ENCODE measurements around the gene CELSR1.

Gene CELSR1

DNA sequence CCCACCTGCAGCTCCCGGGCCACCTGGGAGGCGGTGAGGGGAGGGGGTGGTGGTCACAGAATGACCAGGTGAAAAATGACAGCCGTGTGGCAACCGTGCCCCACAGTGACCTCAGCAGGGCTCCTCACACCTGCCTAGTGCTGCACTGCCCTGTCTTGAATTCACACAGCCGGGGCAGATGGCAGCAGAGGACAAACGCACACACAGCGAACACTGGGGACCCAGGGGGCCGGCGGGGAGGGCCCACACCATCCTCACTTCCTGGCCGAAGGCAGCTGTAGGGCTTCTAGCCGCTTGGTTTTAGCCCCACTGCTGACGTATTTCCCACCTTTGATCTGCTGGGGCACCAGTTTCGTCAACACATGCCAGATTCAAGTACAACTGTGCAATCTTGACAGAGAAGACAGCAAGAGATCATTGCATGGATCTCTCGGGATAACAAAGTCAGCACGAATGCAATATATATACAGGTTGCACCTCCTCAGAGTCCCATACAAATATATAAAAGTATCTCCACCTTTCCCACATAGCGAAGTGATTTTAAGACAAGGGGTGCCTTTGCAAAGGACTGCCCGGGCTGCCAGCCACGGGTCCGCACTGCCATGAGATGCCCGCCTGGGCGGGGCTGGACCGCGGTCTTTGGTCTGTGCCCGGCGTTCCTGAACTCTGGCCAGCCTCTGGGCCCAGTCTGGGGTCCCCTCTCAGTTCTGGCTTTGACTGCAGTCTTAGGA lies 175.1 kb downstream of the CELSR1 start:
- DNase-seq (ENCODE audit: low spot score) = no peak

DNA sequence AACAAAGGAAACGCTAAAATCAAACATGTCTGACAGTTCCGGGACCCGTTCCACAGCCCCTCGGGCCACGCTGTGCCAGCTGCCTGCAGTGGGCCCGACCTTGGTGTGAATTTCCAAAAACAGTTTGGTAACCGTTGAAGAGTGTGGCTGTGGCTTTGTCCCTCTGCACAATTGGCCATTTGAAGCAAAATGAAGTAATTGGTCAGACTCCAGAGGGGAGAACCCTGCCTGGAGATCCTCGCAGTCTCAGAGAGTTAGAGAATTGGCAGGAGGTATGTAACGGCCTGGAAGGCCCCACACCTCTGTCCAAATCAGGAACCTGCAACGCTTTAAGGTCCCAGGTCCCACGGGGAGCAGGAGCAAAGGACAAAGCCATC lies 175.6 kb downstream of the CELSR1 start:
- no peak for DNase-seq (ENCODE audit: low spot score)

- DNase-seq (ENCODE audit: low spot score) = no peak
These were observed 176.5 kb downstream of the CELSR1 start for GRCh38 chr22:46360891-46361290.

- DNase-seq (ENCODE audit: low spot score) = no peak
These were observed 177.3 kb downstream of the CELSR1 start for GRCh38 chr22:46360097-46360496.

GRCh38 chr22:46359362-46359761 lies 178.1 kb downstream of the CELSR1 start:
- DNase-seq (ENCODE audit: low spot score) = no peak

DNA sequence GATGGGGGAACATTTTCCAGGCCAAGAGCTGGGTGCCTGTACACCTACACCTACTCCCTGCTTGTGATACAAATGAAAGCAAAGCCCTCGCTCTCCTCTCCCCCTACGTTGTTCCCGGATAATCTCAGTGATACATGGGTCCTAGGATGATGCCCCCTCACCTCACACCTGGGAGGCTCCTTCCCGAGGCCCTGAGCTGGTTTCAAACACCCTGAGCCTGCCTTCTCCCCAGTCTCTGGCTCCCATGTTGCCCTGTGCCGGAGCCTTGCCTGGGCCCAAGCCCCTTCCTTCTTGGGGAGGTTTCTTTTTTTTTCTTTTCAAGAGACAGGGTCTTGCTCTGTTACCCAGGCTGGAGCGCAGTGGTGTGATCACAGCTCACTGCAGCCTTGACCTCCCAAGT lies 178.7 kb downstream of the CELSR1 start:
- DNase-seq (ENCODE audit: low spot score) = no peak

DNA sequence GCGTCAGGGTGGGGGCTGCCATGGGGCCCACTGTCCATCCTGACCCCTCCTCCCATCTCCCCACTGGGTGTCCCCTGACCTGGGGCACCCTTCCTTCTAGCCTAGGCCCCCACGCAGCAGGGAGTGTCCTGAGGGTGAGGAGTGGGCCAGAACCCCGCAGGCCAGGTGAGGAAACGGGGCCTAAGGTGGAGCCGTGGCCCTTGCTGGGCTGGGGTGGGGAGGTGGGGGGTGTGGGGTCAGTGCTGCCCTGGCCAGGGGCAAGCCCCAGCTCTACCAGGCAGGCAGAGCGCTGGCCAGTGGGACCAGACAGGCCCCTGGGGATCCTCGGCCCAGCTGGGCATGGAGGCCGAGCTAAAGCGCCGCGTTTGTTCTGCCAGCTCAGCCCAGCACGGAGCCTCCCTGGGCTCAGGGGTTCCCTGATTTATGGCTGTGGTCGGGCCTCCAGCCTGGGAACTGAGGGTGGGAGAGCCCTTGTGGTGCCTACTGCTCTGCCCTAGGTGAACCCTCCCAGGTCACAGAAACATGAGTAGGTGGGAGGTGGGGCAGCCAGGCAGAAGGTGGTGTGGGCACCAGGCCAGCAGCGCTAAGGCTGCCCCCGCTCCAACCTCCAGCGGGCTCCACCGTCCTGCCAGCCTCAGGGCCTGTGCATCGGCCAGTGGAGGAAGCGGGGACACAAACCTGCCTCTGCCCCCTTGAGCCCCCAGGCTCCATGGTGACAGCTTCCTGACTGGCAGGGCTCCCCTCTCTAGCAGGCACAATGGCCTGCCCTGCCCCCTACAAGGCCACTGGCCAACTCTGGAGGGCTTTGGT lies 179.5 kb downstream of the CELSR1 start:
- DNase-seq (ENCODE audit: low spot score) = no peak

- DNase-seq (ENCODE audit: low spot score) = no peak
These were observed 180.6 kb downstream of the CELSR1 start for GRCh38 chr22:46356496-46357480.

GRCh38 chr22:46355996-46356471 lies 181.4 kb downstream of the CELSR1 start:
- no peak for DNase-seq (ENCODE audit: low spot score)

- peak; percentile 86 for DNase-seq (ENCODE audit: low spot score)
These were observed 181.9 kb downstream of the CELSR1 start for GRCh38 chr22:46355369-46355995.

GRCh38 chr22:46354993-46355305 lies 182.5 kb downstream of the CELSR1 start:
- DNase-seq (ENCODE audit: low spot score) = no peak

GRCh38 chr22:46354176-46354992 lies 183.0 kb downstream of the CELSR1 start:
- no peak for DNase-seq (ENCODE audit: low spot score)

DNA sequence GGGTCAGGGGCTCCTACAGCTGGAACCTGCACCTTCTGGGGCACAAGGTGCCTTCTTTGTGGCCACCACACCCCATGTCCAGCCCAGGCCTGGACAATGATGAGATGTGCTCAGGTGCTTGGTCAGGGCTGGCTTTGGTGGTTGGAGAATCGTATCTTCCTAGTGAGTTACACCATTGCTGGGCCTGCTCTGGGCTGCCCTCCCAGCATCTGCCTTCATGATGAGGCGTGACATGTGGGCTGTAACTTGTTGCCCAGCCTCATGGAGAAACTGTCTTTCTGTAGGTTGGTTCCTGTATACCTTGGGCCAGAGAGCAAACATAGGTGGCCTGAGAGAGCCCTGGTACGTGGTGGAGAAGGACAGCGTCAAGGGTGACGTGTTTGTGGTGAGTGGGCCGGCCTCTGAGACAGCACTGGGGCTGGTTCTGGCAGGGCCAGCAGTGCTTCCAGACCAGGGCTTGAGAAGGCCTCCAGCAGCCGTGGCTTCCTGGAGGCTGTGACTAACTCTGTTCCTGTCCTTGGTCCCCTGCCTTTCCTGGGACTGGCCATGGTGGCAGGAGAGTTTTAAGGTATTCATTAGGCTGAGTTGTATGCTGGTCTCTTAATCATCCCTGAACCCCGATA lies 183.8 kb downstream of the CELSR1 start:
- no peak for DNase-seq (ENCODE audit: low spot score)

- no peak for DNase-seq (ENCODE audit: low spot score)
These were observed 184.6 kb downstream of the CELSR1 start for GRCh38 chr22:46352691-46353386.

DNA sequence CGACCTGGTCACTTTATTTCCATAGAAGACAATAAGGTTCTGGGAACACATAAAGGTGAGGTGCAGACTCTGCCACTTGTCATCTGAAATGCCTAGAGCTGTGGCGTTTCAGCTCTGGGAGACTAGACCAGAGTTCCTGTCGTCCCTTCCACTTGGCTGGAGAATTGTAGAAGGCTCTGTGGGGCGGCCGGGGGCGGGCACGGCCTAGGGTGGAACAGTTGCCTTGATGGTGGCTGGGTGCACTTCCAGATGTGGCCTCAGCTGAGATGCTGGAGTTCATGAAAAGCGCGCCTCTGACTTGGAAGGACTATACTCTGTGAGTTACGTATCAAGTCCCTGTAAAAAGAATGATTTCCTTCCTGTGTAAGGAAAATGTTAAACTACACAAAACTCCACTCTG lies 185.1 kb downstream of the CELSR1 start:
- DNase-seq (ENCODE audit: low spot score) = no peak

DNA sequence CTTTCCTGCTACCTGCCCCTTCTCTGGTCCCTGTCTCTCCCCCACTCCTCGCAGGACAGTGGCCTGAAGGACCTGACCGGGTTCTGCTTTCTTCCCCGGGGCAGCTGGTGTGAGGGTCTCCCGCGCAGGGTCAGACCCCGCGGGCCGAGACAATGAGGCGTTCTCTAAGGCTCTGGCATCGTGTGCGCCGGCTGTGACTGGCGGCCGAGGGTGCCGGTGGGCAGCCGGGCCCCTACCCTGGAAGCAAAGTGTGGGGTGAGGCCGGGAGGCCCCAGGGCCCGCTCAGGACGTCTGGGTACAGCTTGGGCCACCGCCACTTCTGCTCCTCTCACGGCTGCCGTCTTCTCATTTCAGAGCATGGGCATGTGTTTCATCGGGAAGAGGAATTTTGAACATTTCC lies 185.7 kb downstream of the CELSR1 start:
- DNase-seq (ENCODE audit: low spot score) = no peak

GRCh38 chr22:46351131-46351735 lies 186.2 kb downstream of the CELSR1 start:
- DNase-seq (ENCODE audit: low spot score) = no peak

DNA sequence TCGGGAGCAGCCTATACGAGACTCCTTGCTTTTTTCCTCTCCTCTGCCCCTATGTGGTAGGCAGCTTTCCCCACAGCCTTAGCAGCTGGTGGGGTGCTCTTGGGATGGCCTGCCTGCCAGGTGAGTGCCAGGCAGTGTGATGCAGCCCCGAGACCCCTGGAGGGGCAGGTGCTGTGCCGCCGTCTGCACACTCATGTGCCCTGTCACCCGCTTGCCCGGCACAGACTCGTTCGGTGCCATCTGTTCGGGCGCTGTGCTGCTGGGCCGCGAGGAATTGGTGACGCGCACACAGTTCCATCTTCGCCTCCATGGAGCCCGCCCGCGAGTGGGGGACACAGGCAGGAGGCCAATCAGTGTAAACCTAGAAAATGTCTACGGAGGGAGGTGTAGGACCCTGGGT lies 186.8 kb downstream of the CELSR1 start:
- DNase-seq (ENCODE audit: low spot score) = no peak

DNA sequence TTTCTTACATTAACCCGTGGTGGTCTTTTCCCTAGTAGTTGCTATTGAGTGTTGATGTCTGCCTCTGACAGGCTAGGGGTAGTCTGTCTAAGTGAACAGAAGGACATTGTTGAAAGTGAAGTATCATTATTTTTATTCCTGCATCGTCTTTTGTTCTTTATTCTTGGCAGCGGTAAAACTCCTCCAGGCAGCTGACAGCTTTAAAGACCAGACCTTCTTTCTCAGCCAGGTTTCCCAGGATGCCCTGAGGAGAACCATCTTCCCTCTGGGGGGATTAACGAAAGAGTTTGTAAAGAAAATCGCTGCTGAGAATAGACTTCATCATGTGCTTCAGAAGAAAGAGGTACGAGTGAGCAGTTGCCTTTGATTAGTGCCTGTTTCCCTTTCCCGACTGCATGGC lies 187.3 kb downstream of the CELSR1 start:
- DNase-seq (ENCODE audit: low spot score) = no peak

GRCh38 chr22:46349681-46350080 lies 187.7 kb downstream of the CELSR1 start:
- DNase-seq (ENCODE audit: low spot score) = no peak
